Measurements from ENCODE around the gene SEZ6.

Gene SEZ6

GRCh38 chr17:29004081-29004692 lies 1.6 kb downstream of the SEZ6 start:
- WGBS (ENCODE audit: extremely low coverage, insufficient coverage, low lambda C conversion rate): no CpG with 5 or more reads among the region's 20 CpGs
- DNase-seq: peak; percentile 66
- no peak overlapping the region for H3K4me3 ChIP-seq (ENCODE audit: low read length)
- no peak overlapping the region for H3K18ac ChIP-seq (ENCODE audit: low read length)
- H4K5ac ChIP-seq (ENCODE audit: low read length): no peak overlapping the region
- peaks cover 12% of the 10 kb centered on the region for H3K4me1 ChIP-seq (ENCODE audit: control insufficient read depth, low read depth, low read length)
- no peak overlapping the region for H2BK120ac ChIP-seq (ENCODE audit: low read depth, low read length)
- no peaks in the 10 kb centered on the region for H3K79me2 ChIP-seq (ENCODE audit: control insufficient read depth, insufficient read depth, low read length)
- no peaks in the 10 kb centered on the region for H3K79me1 ChIP-seq (ENCODE audit: low read length)
- H2BK5ac ChIP-seq (ENCODE audit: low read length): no peak overlapping the region
- no peak overlapping the region for H3K56ac ChIP-seq (ENCODE audit: low read length)
- no peak overlapping the region for H2BK15ac ChIP-seq (replicated peaks; ENCODE audit: low read depth)
- no peaks in the 10 kb centered on the region for H3K36me3 ChIP-seq (ENCODE audit: control insufficient read depth, insufficient read depth, low read length)
- no peak overlapping the region for H3K27ac ChIP-seq (ENCODE audit: low read depth, low read length)
- H4K8ac ChIP-seq (ENCODE audit: low read depth, low read length): no peak overlapping the region
- peaks cover 10% of the 10 kb centered on the region for H3K27me3 ChIP-seq (ENCODE audit: insufficient read depth, low read length, poor library complexity)
- no peak overlapping the region for H3K9ac ChIP-seq (ENCODE audit: low read length)
- no peak overlapping the region for H2AK5ac ChIP-seq (ENCODE audit: low read length)
- H3K4ac ChIP-seq (ENCODE audit: low read depth, low read length): no peak overlapping the region
- no peak overlapping the region for H3K23ac ChIP-seq (ENCODE audit: low read length)
- no peak overlapping the region for H3K4me2 ChIP-seq (ENCODE audit: low read length)

DNA sequence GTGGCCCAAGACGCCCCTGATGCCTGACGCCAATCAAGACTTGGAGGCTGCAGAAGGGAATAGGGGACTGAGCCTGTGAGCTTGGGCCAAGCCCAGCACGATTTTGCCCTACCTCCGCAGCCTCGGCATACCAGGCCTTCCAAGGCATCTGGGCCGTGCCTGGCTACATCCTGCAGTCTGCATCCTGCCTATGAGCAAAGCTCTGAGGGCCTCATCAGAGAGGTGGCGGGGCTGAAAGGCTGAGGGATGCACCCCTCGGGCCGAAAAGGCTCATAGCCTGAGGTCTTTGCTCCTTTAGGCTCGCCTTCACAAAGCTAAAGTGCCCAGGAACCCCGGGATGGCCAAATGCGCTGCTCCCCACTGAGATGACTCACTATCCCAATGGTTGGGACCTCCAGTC lies 2.5 kb downstream of the SEZ6 start:
- H3K4ac ChIP-seq (ENCODE audit: low read depth, low read length): no peak overlapping the region
- no peak overlapping the region for H3K18ac ChIP-seq (ENCODE audit: low read length)
- no peak overlapping the region for H4K8ac ChIP-seq (ENCODE audit: low read depth, low read length)
- no peak overlapping the region for H2AK5ac ChIP-seq (ENCODE audit: low read length)
- no peak overlapping the region for H2BK5ac ChIP-seq (ENCODE audit: low read length)
- H3K4me3 ChIP-seq (ENCODE audit: low read length): no peak overlapping the region
- H3K27me3 ChIP-seq (ENCODE audit: insufficient read depth, low read length, poor library complexity): peaks cover 10% of the 10 kb centered on the region
- no peak overlapping the region for H4K5ac ChIP-seq (ENCODE audit: low read length)
- no peaks in the 10 kb centered on the region for H3K79me2 ChIP-seq (ENCODE audit: control insufficient read depth, insufficient read depth, low read length)
- H3K27ac ChIP-seq (ENCODE audit: low read depth, low read length): no peak overlapping the region
- H3K79me1 ChIP-seq (ENCODE audit: low read length): no peaks in the 10 kb centered on the region
- H3K56ac ChIP-seq (ENCODE audit: low read length): no peak overlapping the region
- H3K4me2 ChIP-seq (ENCODE audit: low read length): no peak overlapping the region
- H2BK15ac ChIP-seq (replicated peaks; ENCODE audit: low read depth): no peak overlapping the region
- no peak overlapping the region for H3K23ac ChIP-seq (ENCODE audit: low read length)
- no peak overlapping the region for H2BK120ac ChIP-seq (ENCODE audit: low read depth, low read length)
- WGBS (ENCODE audit: extremely low coverage, insufficient coverage, low lambda C conversion rate): no CpG with 5 or more reads among the region's 12 CpGs
- DNase-seq: no peak
- peaks cover 12% of the 10 kb centered on the region for H3K4me1 ChIP-seq (ENCODE audit: control insufficient read depth, low read depth, low read length)
- H3K9ac ChIP-seq (ENCODE audit: low read length): no peak overlapping the region
- no peaks in the 10 kb centered on the region for H3K36me3 ChIP-seq (ENCODE audit: control insufficient read depth, insufficient read depth, low read length)

DNA sequence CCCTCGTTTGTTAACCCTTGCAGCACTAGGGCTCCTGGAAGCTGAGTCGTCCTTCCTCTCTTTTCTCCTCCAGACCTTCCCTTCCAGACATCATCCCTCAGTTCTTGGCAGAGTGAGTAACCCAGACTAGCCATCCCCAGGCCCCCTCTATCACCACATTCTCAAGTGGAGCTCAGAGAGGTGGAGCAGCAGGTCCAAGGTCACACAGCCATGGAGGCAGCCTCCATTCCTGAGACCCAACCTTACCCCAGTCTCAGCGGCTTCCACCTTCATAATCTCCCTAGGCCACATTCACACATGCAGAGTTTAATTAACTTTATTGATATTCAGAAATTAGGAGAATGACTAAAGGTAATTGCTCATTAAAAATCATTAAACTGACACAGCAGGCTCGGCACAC lies 3.0 kb downstream of the SEZ6 start:
- peaks cover 12% of the 10 kb centered on the region for H3K4me1 ChIP-seq (ENCODE audit: control insufficient read depth, low read depth, low read length)
- no peaks in the 10 kb centered on the region for H3K79me1 ChIP-seq (ENCODE audit: low read length)
- no peak overlapping the region for H3K4ac ChIP-seq (ENCODE audit: low read depth, low read length)
- H3K4me2 ChIP-seq (ENCODE audit: low read length): no peak overlapping the region
- H3K9ac ChIP-seq (ENCODE audit: low read length): no peak overlapping the region
- no peak overlapping the region for H3K4me3 ChIP-seq (ENCODE audit: low read length)
- no peak overlapping the region for H4K8ac ChIP-seq (ENCODE audit: low read depth, low read length)
- no peaks in the 10 kb centered on the region for H3K79me2 ChIP-seq (ENCODE audit: control insufficient read depth, insufficient read depth, low read length)
- H2AK5ac ChIP-seq (ENCODE audit: low read length): no peak overlapping the region
- H3K36me3 ChIP-seq (ENCODE audit: control insufficient read depth, insufficient read depth, low read length): no peaks in the 10 kb centered on the region
- H2BK5ac ChIP-seq (ENCODE audit: low read length): no peak overlapping the region
- H3K27ac ChIP-seq (ENCODE audit: low read depth, low read length): no peak overlapping the region
- H2BK120ac ChIP-seq (ENCODE audit: low read depth, low read length): no peak overlapping the region
- no peak overlapping the region for H3K56ac ChIP-seq (ENCODE audit: low read length)
- H3K23ac ChIP-seq (ENCODE audit: low read length): no peak overlapping the region
- DNase-seq: no peak
- no peak overlapping the region for H2BK15ac ChIP-seq (replicated peaks; ENCODE audit: low read depth)
- H3K27me3 ChIP-seq (ENCODE audit: insufficient read depth, low read length, poor library complexity): peaks cover 10% of the 10 kb centered on the region
- no peak overlapping the region for H4K5ac ChIP-seq (ENCODE audit: low read length)
- no CpG with 5 or more reads among the region's 4 CpGs for WGBS (ENCODE audit: extremely low coverage, insufficient coverage, low lambda C conversion rate)
- H3K18ac ChIP-seq (ENCODE audit: low read length): no peak overlapping the region

- no peaks in the 10 kb centered on the region for H3K79me2 ChIP-seq (ENCODE audit: control insufficient read depth, insufficient read depth, low read length)
- no peaks in the 10 kb centered on the region for H3K79me1 ChIP-seq (ENCODE audit: low read length)
- peaks cover 13% of the 10 kb centered on the region for H3K4me1 ChIP-seq (ENCODE audit: control insufficient read depth, low read depth, low read length)
- no peak overlapping the region for H3K4me2 ChIP-seq (ENCODE audit: low read length)
- peak overlapping the region; percentile 31 for H3K56ac ChIP-seq (ENCODE audit: low read length)
- DNase-seq: no peak
- H2AK5ac ChIP-seq (ENCODE audit: low read length): no peak overlapping the region
- no peak overlapping the region for H2BK120ac ChIP-seq (ENCODE audit: low read depth, low read length)
- no CpG with 5 or more reads among the region's 5 CpGs for WGBS (ENCODE audit: extremely low coverage, insufficient coverage, low lambda C conversion rate)
- H3K27ac ChIP-seq (ENCODE audit: low read depth, low read length): no peak overlapping the region
- H3K23ac ChIP-seq (ENCODE audit: low read length): no peak overlapping the region
- H3K4me3 ChIP-seq (ENCODE audit: low read length): no peak overlapping the region
- no peak overlapping the region for H2BK5ac ChIP-seq (ENCODE audit: low read length)
- H3K18ac ChIP-seq (ENCODE audit: low read length): no peak overlapping the region
- H3K4ac ChIP-seq (ENCODE audit: low read depth, low read length): no peak overlapping the region
- H3K9ac ChIP-seq (ENCODE audit: low read length): no peak overlapping the region
- H2BK15ac ChIP-seq (replicated peaks; ENCODE audit: low read depth): no peak overlapping the region
- H3K27me3 ChIP-seq (ENCODE audit: insufficient read depth, low read length, poor library complexity): peaks cover 10% of the 10 kb centered on the region
- H3K36me3 ChIP-seq (ENCODE audit: control insufficient read depth, insufficient read depth, low read length): no peaks in the 10 kb centered on the region
- H4K5ac ChIP-seq (ENCODE audit: low read length): no peak overlapping the region
- H4K8ac ChIP-seq (ENCODE audit: low read depth, low read length): no peak overlapping the region
These were observed 4.9 kb downstream of the SEZ6 start for GRCh38 chr17:29000973-29001372.

GRCh38 chr17:28999206-28999605 lies 6.6 kb downstream of the SEZ6 start:
- Histone ChIP-seq H3K9ac (ENCODE audit: low read length) (no peak overlapping the region), H3K4me1 (ENCODE audit: control insufficient read depth, low read depth, low read length) (peaks cover 13% of the 10 kb centered on the region), H3K56ac (ENCODE audit: low read length) (no peak overlapping the region), H3K18ac (ENCODE audit: low read length) (no peak overlapping the region), H2BK120ac (ENCODE audit: low read depth, low read length) (no peak overlapping the region), H3K4me2 (ENCODE audit: low read length) (no peak overlapping the region), H2BK15ac (replicated peaks; ENCODE audit: low read depth) (no peak overlapping the region), H3K27me3 (ENCODE audit: insufficient read depth, low read length, poor library complexity) (no peaks in the 10 kb centered on the region), H3K79me1 (ENCODE audit: low read length) (no peaks in the 10 kb centered on the region), H3K4me3 (ENCODE audit: low read length) (no peak overlapping the region), H3K4ac (ENCODE audit: low read depth, low read length) (no peak overlapping the region), H3K23ac (ENCODE audit: low read length) (no peak overlapping the region), H3K79me2 (ENCODE audit: control insufficient read depth, insufficient read depth, low read length) (no peaks in the 10 kb centered on the region), H4K8ac (ENCODE audit: low read depth, low read length) (no peak overlapping the region), H3K36me3 (ENCODE audit: control insufficient read depth, insufficient read depth, low read length) (no peaks in the 10 kb centered on the region), H3K27ac (ENCODE audit: low read depth, low read length) (no peak overlapping the region), H2BK5ac (ENCODE audit: low read length) (no peak overlapping the region), H4K5ac (ENCODE audit: low read length) (no peak overlapping the region), H2AK5ac (ENCODE audit: low read length) (no peak overlapping the region)
- WGBS (ENCODE audit: extremely low coverage, insufficient coverage, low lambda C conversion rate): no CpG with 5 or more reads among the region's 5 CpGs
- DNase-seq: no peak

- Histone ChIP-seq H4K5ac (ENCODE audit: low read length) (no peak overlapping the region), H3K23ac (ENCODE audit: low read length) (no peak overlapping the region), H3K79me1 (ENCODE audit: low read length) (no peaks in the 10 kb centered on the region), H2BK120ac (ENCODE audit: low read depth, low read length) (no peak overlapping the region), H3K9ac (ENCODE audit: low read length) (no peak overlapping the region), H3K4me1 (ENCODE audit: control insufficient read depth, low read depth, low read length) (peaks cover 13% of the 10 kb centered on the region), H3K4ac (ENCODE audit: low read depth, low read length) (no peak overlapping the region), H3K56ac (ENCODE audit: low read length) (no peak overlapping the region), H2BK15ac (replicated peaks; ENCODE audit: low read depth) (no peak overlapping the region), H3K36me3 (ENCODE audit: control insufficient read depth, insufficient read depth, low read length) (no peaks in the 10 kb centered on the region), H2AK5ac (ENCODE audit: low read length) (no peak overlapping the region), H3K79me2 (ENCODE audit: control insufficient read depth, insufficient read depth, low read length) (no peaks in the 10 kb centered on the region), H3K27ac (ENCODE audit: low read depth, low read length) (no peak overlapping the region), H4K8ac (ENCODE audit: low read depth, low read length) (no peak overlapping the region), H3K4me3 (ENCODE audit: low read length) (no peak overlapping the region), H3K18ac (ENCODE audit: low read length) (no peak overlapping the region), H3K4me2 (ENCODE audit: low read length) (no peak overlapping the region), H3K27me3 (ENCODE audit: insufficient read depth, low read length, poor library complexity) (no peaks in the 10 kb centered on the region), H2BK5ac (ENCODE audit: low read length) (no peak overlapping the region)
- DNase-seq: no peak
- no CpG with 5 or more reads among the region's 1 CpG for WGBS (ENCODE audit: extremely low coverage, insufficient coverage, low lambda C conversion rate)
These were observed 8.0 kb downstream of the SEZ6 start for GRCh38 chr17:28997806-28998205.

All from mesendoderm (in vitro differentiated cells).